ENCODE data around the gene PCDHB2.
"Not testable (repeated sequence)": the region's sequence is repeated elsewhere in the genome, so short reads cannot be mapped to it uniquely, and the experiment has no call there.

PCDHB2 gene

GRCh38 chr5:141135718-141136266, 41.4 kb downstream of the PCDHB2 start:
- no peak for DNase-seq (ENCODE audit: low read depth, low spot score)

GRCh38 chr5:141137346-141137745, 42.9 kb downstream of the PCDHB2 start:
- not testable (repeated sequence) for DNase-seq (ENCODE audit: low read depth, low spot score)
